ENCODE results near the gene AMOT. TPM values are rescaled to one million over a fixed set of nuclear protein-coding genes. Genes with fewer than 3 reads are reported as not detected.

AMOT gene
- total RNA-seq, 6 experiments from 2014 or later: 2.9 to 9.6 (median 6.0) TPM

DNA sequence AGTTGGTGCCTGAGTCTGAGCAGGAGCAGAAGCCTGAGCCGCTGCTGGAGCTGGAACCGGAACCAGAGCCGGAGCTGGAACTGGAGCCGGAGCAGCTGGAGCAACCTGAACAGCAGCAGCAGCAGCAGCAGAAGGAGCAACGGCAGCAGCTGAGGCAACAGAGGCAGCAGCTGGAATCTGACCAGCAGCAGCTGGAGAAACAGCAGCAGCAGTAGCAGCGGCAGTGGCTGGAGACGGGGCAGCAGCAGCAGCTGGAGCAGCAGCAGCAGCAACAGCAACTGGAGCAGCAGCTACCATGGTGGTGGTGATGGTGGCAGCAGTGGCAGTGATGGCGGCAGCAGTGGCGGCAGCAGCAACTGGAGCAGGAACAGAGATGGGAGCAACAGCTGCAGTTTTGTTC is 61.5 kb downstream of the AMOT start:
- Histone ChIP-seq H3K4me1 (no peaks in the 10 kb centered on the region), H3K27me3 (no peaks in the 10 kb centered on the region), H3K4me3 (no peak overlapping the region), H3K27ac (no peak overlapping the region), H3K36me3 (no peaks in the 10 kb centered on the region), H3K9me3 (no peaks in the 10 kb centered on the region)
- TF ChIP-seq POLR2A (IDR thresholded peaks at IDR 0.05) (no peak), CTCF (IDR thresholded peaks at IDR 0.05) (no peak)
- WGBS (ENCODE audit: insufficient coverage, low coverage, low lambda C conversion rate, missing lambda C conversion rate): 70% methylated on average over 9 of the region's 9 CpGs
- DNase-seq: no peak
- no peak for ATAC-seq
- intact Hi-C loops (cut with DNase I): no loop called here

GRCh38 chrX:112774651-112775293 is 65.9 kb downstream of the AMOT start:
- TF ChIP-seq CTCF (IDR thresholded peaks at IDR 0.05) (no peak), POLR2A (IDR thresholded peaks at IDR 0.05) (no peak)
- no peaks in the 10 kb centered on the region for H3K27me3 ChIP-seq
- H3K9me3 ChIP-seq: no peaks in the 10 kb centered on the region
- ATAC-seq: peak in 1 of 4 donors; percentile 31
- no peaks in the 10 kb centered on the region for H3K4me1 ChIP-seq
- H3K27ac ChIP-seq: no peak overlapping the region
- H3K4me3 ChIP-seq: no peak overlapping the region
- 71% methylated on average over 10 of the region's 10 CpGs for WGBS (ENCODE audit: insufficient coverage, low coverage, low lambda C conversion rate, missing lambda C conversion rate)
- DNase-seq: no peak
- intact Hi-C loops (cut with DNase I): no loop called here
- no peaks in the 10 kb centered on the region for H3K36me3 ChIP-seq

GRCh38 chrX:112774142-112774541 is 66.5 kb downstream of the AMOT start:
- H3K27me3 ChIP-seq: no peaks in the 10 kb centered on the region
- H3K9me3 ChIP-seq: no peaks in the 10 kb centered on the region
- intact Hi-C loops (cut with DNase I): no loop called here
- H3K4me1 ChIP-seq: no peaks in the 10 kb centered on the region
- no peak overlapping the region for H3K27ac ChIP-seq
- no peak overlapping the region for H3K4me3 ChIP-seq
- ATAC-seq: peak in 1 of 4 donors; percentile 68
- no peaks in the 10 kb centered on the region for H3K36me3 ChIP-seq
- 20% methylated on average over 4 of the region's 4 CpGs for WGBS (ENCODE audit: insufficient coverage, low coverage, low lambda C conversion rate, missing lambda C conversion rate)
- TF ChIP-seq CTCF (IDR thresholded peaks at IDR 0.05): no peak
- TF ChIP-seq POLR2A (IDR thresholded peaks at IDR 0.05): no peak
- no peak for DNase-seq

- no peak overlapping the region for H3K27ac ChIP-seq
- H3K4me3 ChIP-seq: no peak overlapping the region
- intact Hi-C loops (cut with DNase I): no loop called here
- no peaks in the 10 kb centered on the region for H3K36me3 ChIP-seq
- no peaks in the 10 kb centered on the region for H3K27me3 ChIP-seq
- TF ChIP-seq POLR2A (IDR thresholded peaks at IDR 0.05): no peak
- no peak for TF ChIP-seq CTCF (IDR thresholded peaks at IDR 0.05)
- no peak for ATAC-seq
- no peaks in the 10 kb centered on the region for H3K9me3 ChIP-seq
- no peak for DNase-seq
- H3K4me1 ChIP-seq: no peaks in the 10 kb centered on the region
- WGBS (ENCODE audit: insufficient coverage, low coverage, low lambda C conversion rate, missing lambda C conversion rate): 38% methylated on average over 3 of the region's 3 CpGs
Observed at GRCh38 chrX:112769034-112769433, 71.6 kb downstream of the AMOT start.
